ENCODE measurements around the gene PLEKHM1.
"Not testable (repeated sequence)": the region's sequence is repeated elsewhere in the genome, so short reads cannot be mapped to it uniquely, and the experiment has no call there.

Gene PLEKHM1

DNA sequence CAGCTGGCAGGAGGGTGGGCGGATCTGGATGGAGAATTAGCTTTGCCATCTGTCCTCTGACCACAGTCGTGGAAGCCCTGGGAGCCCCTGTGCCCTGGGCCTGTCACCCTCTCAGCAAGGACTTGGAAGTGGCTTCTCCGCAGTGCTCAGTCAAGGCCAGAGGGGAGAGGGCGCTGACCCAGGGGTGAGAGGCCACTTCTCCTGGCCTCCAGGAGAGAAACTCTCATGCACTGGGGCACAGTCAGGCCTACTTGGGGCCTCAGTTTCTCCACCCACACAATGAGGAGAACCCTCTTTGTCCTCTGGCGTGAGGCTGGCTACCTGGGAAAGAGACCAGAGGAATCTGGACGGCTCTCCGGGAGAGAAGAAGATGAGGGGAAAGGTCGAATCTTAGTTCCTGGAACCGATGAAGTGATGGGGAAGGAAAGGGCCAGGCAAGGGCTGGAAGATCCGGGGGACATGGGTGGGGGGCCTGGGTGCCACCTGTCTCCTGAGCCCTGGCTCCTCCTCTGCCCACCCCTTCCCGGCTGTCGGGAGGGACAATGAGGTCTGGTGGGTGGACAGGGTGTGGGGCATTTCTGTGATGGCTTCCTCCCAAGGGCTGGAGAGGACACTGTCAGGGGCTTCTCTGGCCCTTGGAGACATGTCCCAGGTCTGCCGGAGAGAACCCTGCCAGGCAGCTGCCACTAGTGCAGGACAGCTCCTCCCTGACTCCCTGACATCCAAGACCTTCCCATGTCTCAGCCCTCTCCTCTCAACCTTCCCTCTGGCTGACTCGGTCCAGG lies 48.8 kb downstream of the PLEKHM1 start:
- no peak for FAIRE-seq

DNA sequence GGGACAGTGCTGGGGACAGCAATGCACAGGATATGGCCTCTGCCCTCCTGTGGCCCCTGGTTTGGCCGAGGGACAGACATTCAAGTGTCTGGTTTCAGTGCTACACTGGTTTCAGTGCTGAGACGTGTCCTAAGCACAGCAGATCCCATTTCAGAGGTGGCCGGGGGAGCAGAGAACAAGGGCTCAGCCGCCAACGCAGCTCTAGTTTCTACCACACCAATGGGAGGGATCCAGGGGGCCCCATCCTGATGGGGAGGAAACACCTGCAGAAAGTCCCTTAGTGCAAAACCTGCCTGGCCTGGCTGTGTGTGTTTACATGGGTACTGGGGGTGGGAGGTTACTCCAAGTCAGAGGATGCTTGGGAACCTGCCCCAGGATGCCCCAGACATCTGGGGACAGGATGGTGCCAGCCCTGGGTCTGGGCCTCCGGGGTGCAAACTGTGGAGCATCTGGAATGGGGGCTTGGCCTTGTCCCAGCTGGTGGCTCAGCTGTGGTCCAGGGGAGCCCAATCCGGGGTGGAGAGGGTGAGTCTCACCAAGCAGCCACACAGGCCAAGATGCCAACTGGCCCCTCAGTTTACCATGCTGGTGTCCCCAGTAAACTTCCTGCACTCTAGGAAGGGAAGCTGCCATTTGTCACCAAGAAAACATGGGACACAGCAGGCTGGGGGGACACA lies 49.5 kb downstream of the PLEKHM1 start:
- FAIRE-seq: not testable (repeated sequence)

DNA sequence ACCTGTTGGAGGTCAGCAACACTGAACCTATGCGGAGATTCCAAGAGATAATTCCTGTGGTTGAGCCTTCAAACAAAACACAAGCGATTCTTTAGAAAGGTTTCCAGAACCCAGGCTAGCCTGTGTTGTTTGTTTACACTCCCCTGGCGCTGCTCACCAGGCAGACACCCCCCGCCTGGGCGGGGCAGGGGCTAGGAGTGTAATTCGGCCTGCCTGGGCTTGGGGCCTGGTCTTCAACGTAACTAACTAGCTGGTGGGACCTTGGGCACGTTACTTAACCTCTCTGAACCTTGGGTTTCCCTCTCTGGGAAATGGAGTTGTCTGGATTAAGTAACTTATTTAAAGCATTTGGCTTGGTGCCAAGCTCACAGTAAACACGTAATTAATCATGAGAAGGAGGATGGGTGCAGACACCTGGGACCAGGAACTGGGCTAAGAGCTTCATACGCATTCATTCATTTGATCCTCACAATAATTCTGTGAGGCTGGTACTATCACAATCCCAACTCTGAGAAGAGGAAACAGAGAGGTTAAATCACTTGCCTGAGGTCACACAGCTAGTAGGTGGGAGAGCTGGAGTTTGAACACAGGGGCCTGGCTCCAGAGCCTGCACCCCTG lies 50.3 kb downstream of the PLEKHM1 start:
- no peak for FAIRE-seq

DNA sequence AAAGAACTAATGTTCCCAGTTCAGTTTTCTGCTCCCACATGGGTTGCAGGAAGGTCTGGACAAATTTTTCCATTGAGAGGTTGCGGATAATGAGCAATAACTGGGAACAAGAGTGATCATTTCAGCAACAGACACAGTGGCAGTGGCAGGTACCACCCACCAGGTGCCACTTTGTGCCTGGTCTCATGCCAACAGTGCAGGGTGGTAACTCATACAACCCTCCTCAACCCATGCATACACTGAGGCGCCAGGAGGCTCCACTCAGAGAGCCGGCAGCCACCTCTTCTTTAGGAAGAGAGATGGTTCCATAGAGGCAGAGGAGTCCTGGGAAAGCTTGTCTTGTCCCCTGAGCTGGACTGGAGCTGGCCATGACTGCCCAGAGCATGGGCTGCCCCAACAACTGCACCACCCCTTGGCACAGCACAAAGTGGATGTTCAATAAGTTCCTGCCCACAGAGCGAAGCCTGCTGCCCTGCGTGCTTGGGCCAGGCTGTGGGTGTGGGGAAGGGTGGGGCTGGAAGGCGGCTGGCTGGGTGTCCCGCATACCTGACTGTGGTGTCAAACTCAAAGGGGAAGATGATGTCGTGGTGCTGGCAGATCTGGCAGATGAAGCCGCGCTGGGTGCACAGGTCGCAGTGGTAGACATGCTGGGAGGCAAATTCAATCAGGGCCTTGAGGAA lies 51.5 kb downstream of the PLEKHM1 start:
- no peak for FAIRE-seq

DNA sequence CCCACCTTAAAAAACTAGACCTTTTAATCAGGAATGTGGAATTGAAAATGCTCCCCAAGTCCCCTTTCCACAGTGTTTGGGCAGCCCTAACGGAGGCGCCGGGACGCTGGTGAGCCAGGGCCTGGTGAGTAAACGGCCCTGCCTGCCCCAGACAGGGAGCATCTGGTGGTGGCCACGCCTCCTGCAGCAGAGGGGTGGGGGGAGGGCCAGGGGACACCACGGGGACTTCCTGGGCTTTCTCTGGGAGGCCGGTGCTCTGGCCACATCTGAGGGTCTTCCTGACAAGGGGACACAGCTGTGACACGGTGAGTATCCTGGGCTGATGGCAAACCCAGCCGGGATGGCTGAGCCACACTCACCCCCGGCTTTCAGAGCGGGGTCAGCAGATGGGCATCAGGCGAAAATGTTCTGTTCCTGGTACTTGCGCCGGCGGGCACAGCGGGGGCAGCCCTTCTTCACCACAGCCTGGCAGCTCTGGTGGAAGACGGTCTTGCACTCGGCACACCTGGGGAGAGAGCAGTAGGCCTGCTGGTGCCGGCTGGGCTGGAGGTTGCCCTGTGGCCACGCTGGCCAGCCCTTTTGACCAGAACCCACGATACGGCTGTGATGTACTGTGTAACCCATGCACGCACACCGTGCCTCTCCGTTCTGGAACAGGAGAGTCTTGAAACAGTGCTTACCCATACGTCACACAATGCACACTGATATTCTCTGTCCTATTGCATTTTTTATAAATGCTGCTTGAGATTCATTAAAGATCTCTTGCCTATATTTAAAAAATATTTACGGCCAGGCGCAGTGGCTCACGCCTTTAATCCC lies 52.8 kb downstream of the PLEKHM1 start:
- FAIRE-seq: no peak

DNA sequence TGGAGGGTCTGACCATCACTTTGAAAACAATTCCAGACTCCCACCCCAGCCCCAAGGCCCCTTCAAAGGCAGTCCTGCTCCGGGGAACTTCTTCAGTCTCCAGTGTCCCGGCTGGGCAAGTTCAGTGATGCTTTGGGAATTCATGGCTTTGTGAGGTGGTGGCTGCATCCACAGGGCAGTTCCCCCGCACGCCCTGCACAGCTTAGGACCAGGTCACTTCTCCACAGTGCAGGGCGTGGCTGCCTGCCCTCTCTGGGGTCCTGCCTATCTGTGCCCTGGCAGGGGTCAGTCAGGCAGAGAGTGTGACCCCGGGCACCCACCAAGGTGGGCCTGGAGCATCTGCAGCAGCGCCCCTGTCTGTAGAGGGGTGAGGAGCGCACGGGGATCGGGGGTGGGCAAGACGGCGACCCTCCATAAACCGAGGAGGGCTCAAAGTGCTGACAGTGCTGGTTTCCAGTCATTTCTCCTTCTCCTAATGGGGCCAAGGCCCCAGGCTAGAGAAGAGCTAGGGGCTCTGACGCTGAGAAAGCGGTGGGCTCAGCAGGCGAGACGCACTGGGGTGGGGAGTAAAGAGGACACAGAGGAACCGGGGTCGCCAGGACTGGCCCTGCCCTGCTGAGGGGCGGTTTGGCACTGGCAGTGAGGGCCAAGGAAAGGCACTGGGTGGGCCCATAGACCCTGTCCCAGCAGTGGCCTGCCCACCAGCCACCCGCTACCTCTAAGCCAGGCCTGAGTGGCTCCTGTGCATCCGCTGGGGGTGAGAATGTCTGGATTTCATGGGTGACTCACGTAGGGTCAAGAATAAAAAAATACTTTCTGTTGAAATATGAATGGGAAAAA lies 53.7 kb downstream of the PLEKHM1 start:
- no peak for FAIRE-seq

DNA sequence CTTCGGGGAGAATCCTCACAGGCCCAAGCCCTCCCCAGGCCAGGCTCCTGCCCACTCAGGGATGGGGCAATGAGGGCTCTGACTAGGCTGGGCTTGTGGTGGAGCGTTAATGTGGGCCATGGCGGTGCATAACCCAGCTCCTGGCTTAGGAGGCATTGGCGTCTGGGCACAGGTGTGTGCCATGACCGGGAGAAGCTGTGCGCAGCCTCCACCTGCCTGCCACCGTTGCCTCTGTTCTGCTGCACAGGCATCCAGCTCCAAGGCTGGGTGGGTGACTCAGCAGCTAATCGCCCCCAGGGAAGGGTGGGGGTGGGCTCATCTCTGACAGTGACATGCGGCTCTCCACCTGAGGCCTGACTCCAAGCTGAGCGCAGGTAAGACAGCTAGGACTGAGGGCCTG lies 54.4 kb downstream of the PLEKHM1 start:
- FAIRE-seq: no peak

DNA sequence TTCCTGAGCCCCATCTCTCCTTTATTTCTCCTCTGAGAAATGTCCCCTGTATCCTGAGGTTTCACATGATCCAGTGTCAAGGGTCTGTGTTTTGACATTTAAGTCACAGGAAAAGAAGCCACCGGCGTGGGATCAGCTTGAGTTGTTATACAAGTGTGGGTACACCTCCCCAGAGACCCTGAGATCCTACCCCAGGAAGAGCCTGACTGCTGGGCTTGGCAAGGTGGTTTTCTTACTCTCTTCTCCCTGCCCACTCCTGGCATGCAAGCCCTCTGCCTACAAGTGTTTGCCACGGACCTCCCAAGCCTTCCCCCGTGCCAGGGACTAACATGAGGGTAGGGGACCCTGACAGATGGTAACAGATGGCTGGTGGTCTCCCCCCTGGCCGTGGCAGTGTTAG lies 55.0 kb downstream of the PLEKHM1 start:
- FAIRE-seq: no peak

DNA sequence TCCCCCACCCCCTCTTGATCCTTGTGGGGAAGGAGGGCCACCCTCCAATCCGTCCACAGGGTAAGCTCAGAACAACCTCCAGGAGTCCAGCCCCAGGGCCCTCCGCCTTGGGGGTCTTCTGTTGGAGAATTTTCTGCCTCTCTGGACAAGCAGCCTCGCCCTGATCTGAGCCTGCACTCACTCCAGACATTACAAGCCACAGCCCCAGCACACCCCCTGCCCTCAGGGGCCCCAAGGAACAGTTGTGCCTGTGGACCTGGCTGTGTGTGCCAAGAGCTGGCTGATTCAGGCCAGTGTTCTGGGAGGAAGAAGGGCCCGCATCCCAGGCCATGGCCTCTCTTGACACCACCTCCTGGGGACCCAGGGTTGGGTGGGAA lies 57.4 kb downstream of the PLEKHM1 start:
- FAIRE-seq: no peak

DNA sequence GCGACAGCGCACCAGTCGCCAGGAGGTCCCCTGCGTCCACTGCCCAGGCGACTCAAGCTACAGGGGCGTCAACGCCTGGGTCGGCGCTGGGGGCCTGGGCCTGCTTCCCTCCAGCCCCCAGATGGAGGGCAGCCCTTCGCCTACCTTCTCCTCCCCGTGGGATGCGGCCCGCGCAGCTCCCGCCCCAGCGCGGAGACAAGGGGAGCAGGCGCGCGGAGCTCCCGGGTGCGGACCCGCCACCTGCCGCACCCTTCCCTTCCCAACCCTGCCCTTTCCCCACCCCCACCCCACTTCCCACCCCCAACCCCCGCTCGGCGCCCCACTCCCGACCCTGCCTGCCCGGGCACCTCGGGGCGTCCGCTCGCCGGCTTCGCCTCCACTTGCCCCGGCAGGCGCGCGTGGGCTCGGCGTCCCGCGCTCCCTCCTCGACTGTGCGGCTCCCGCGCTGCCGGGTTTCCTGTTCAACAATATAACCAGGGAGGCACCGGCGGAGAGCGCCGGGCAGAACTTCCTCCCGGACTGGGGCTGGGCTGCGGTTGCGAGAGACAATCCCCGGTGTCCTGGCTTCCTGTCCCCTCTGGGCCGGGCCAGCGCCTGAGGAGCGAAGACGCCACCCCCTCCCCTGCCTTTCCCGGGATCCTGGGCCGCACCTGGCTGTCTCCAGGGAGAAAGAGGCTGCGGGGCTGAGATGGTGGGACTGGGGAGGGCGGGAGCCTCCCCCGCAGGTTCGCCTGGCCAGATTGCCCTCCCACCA lies 57.9 kb downstream of the PLEKHM1 start, which contains the start of gene ARHGAP27:
Gene ARHGAP27, minus strand, starts transcription at position 466 of the 754 bp plus-strand sequence. CDS start 2,591 bp downstream, outside the sequence.
- FAIRE-seq: no peak

DNA sequence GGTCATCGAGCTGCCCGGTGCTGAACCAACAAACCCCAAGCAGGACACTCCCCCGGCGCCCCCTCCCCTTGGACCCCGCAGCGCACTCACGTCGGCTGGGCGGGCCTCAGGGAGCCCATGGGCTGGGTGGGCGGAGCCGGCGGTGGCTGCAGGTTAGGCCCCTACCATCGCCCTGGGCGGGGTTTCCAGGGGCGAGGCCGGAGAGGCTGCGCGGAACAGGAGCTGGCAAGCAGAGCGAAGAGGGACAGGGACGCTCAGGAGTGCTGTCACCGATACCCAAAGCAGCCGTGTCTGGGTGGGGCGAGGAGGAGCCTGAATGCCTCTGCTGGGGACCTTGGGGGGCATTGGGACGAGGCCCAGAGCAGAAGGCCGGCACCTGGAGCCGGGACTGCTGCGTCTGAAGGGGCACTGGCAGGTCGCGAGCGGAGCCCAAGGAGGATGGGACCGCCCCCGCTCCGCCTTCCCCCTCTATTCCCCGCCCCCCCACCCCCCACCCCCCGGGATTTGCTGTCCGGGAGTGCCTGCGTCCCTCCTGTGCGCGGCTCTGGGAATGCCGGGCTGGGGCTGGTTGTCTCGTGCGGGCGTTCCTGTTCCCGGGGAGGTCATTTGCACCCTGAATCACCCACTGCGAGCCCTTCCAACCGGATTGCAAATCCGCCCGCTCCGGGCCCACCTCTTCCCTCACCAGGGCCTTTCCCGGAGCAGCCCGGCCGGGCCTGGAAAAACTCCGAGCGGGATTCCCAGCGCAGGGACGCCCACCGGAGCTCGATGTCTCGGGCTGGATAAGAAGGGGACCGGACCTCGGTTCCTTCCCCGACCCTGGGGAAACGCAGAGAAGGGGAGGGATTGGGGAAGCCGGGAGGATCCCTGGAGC lies 58.8 kb downstream of the PLEKHM1 start:
- FAIRE-seq: no peak

DNA sequence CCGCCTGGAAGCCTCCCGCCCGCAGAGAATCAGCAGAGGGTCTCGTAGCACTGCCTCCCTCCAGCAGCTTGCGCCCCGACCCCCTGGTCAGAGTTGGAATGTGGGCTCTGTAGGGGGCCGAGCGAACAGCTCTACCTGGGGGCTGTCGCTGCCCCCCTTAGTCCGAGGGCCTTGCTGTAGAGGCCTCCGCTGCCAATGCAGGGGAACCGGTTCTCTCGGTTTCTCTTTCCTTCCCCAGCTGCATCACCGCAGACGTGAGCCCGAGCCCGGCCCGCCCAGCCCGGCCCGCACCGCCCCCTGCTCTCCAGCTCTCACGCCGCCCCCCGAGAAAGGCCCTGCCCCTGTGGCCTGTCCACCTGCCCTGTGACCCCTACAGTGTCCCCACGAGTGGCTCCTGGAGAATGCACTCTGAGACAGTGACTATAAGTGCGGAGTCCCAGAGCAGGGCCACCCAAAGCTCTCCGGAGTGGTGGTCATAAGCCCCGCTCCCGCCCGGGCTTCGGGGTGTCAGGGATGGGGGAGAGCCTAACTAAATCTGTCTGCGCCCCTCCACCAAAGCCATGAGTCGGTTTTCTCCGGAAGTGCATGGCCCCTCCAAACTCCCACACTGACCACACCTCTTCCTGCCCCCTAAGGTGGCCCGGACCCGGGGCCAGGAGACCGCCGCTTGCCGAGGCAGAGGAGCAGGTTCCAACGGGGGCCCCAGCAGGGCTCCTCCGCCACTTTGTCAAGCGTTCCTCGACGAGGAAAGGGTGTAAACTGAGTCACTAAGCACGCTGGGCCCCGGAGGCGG lies 59.6 kb downstream of the PLEKHM1 start:
- no peak for FAIRE-seq

DNA sequence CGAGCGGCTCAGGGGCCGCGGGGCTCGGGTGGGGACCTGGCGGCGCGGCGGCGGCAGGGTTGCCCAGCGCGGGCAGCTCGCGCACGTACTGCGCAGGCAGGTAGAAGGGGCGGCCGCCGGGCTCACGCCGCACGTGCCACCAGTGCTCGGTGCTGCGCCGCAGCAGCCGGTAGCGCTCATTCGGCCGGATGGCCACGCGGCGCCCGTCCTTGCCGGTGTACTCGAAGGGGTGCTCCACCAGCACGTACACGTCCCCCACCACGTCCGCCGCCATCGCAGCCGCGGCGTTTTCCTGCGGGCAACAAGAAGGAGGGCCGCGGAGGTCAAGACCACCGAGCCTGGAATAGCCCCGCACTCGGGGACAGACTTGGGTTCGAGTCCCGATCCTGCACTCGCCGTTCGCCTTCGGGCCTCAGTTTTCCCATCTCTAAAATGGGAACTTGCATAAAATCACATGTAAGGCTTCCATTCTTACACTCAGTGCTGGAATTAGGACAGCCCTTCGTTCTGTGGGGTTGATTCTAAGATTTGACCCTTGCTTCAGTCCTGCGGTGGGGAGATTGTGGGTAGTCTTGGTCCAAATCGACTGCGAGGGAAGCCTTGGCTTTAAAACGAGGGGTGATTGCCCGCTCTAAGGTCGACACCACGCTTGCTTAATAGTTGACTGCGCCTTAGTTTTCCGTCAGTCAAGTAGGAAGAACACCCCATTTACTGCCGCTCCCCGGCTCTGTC lies 60.3 kb downstream of the PLEKHM1 start:
- FAIRE-seq: no peak

DNA sequence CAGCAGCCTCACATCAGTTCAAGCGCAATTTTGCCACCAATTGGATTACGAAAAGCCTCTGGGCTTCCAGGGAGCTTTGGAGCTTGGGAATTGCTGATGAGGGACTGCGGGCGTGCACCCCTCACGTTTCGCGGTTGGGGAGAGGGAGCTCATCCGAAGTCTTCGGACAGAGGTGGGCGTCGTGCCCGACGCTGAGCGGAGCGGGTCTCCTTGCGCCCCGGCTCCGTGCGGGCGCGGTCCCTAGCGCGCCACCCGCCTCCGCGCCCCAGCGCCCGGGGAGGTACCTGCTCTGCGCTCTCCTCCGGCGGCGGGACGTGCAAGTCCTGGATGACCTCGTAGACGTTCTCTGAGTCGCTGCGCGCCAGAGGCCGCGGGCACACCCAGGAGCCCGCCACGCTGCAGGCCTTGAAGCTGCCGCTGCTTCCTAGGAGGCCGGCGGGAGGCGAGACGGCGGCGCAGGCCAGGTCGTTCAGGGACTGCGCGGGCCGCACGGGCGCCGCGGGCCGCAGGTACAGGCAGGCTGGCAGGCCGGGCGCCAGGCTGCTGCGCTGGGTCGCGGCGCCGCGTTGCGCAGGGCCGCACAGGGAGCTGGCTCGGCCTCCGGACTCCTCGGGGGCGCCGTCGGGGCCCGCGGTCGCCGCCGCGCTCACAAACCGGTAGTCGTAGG lies 61.0 kb downstream of the PLEKHM1 start:
- no peak for FAIRE-seq

DNA sequence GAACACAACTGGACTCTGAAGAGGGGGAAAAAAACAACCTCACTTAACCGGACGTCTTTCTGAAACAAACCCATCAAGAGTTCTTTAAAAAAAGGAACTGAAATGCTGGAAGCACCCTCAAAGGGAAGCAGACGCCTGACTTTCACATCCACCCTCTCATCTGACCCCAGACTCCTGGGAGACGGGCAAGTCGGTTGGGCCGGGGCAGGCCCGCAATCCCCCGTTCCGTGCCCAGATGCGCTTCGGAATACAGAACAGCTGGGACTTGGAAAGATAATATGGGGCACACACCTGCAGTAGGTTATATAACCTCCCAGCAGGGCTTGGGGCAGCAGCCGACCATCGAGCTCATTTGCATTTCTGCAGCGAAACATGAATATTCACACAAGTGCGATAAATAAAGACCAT lies 61.6 kb downstream of the PLEKHM1 start:
- no peak for FAIRE-seq

DNA sequence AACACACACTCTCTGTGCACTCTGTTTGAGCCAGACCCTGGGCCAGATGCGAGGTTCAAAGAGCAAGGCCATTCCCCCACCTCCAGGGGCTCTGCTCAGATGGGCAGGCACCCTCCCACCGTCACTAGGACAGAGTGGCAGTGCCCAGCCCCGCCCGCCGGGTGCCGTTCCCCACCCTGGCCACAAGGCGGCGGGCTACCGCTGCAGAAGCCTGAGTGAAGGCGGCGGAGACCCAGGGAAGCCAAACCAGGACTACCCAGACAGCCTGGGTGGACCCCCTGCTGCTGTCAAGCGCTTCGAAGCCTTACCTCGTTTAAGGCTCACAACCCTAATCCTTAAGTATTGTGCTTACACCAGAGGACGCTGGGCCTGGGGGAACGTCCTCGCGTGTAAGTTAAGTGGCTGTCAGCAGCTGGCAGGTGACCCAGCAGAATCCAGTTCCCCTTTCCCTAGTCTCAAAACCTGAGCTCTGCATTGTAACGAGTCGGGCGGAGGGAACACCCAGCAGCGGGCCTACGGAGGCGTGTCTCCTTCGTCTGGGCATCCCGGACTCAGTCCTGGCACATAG lies 62.4 kb downstream of the PLEKHM1 start:
- FAIRE-seq: no peak

DNA sequence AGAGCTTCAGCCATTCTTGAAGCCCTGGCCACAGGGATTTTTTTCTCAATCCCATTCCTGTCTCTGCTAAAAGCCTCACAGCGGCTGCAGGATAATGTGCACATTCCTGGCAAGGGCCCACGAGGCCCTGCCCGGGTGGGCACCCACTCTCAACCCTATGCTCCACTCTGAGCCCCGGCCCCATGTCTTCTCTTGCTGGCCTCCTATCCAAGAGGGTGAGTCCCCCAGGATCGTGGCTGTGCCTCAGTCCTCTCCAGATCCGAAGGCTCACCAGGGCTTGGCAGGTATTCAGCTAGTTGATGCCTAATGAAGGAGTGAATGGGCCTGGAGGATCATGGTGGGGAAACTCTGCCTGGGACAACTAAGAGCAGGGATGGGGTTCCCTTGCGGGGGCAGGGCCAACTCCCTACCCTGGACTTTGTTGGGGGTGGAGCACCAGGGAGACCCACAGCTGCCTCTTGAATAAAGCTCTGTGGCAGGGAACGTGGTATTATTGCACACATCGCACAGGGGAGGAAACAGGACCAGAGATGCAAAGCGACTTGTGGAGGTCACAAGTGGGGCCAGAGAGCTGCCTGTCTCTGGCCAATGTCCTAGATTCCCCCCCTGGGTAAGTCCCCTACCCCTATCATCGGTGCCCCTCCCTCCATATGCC lies 63.2 kb downstream of the PLEKHM1 start:
- no peak for FAIRE-seq

All from TTC549 (cell line).